ENCODE measurements around the gene SULT6B1.
"Not testable (repeated sequence)": the region's sequence is repeated elsewhere in the genome, so short reads cannot be mapped to it uniquely, and the experiment has no call there.

The SULT6B1 gene

GRCh38 chr2:37196320-37197195 is 8.1 kb upstream of the SULT6B1 start, which contains the start of gene CEBPZOS:
TSS of gene CEBPZOS (plus strand) at chr2:37196496. CDS start at chr2:37199705, 3,209 bp downstream.
- H3K9me3 ChIP-seq (ENCODE audit: insufficient read depth, low read depth, low read length) = no peaks in the 10 kb centered on the region
- peaks cover 21% of the 10 kb centered on the region for H3K4me1 ChIP-seq (ENCODE audit: insufficient read depth, low read length, poor library complexity, severe bottlenecking)
- H3K9me2 ChIP-seq (replicated peaks; ENCODE audit: low read depth, low read length) = no peaks in the 10 kb centered on the region
- no peak for TF ChIP-seq EZH2phosphoT487 (IDR thresholded peaks at IDR 0.05; ENCODE audit: borderline replicate concordance)
- peaks cover 47% of the 10 kb centered on the region for H3K79me2 ChIP-seq (ENCODE audit: insufficient read depth, low read length)
- H3F3A ChIP-seq (ENCODE audit: low read depth) = peaks cover 5% of the 10 kb centered on the region; the same call in 1 of the 2 replicates
- H3K4me3 ChIP-seq (ENCODE audit: low read length, poor library complexity, severe bottlenecking) = peak within 1 kb of the TSS; percentile 79
- peak within 1 kb of the TSS; percentile 99 for H2AFZ ChIP-seq (ENCODE audit: low read length)
- H4K20me1 ChIP-seq (ENCODE audit: insufficient read depth, low read length, poor library complexity, severe bottlenecking) = peaks cover 39% of the 10 kb centered on the region
- peak within 1 kb of the TSS; percentile 86 for H3K9ac ChIP-seq (ENCODE audit: low read depth, low read length, poor library complexity, severe bottlenecking)
- peaks cover 24% of the 10 kb centered on the region; the same call in 1 of the 2 replicates for H3K36me3 ChIP-seq (ENCODE audit: insufficient read depth, low read length)
- H3K27me3 ChIP-seq (ENCODE audit: insufficient read depth, low read length, poor library complexity, severe bottlenecking) = no peaks in the 10 kb centered on the region
- H3K4me2 ChIP-seq (ENCODE audit: low read depth, low read length, poor library complexity, severe bottlenecking) = peak within 1 kb of the TSS; percentile 86

DNA sequence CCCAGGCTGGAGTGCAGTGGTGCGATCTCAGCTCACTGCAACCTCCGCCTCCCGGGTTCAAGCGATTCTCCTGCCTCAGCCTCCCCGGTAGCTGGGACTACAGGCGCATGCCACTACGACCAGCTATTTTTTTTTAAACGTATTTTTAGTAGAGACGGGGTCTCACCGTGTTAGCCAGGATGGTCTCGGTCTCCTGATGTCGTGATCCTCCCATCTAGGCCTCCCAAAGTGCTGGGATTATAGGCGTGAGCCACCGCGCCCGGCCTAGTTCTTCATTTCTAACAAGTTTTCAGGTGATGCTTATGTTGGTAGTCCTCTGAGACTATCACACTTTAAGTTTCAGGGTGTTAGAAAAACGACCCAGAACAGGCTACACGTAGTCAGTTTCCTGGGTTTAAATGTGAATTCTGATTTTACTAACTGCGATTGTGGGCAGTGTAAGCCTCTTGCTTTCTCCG is 7.4 kb upstream of the SULT6B1 start:
- H3K79me2 ChIP-seq (ENCODE audit: insufficient read depth, low read length) = peaks cover 44% of the 10 kb centered on the region
- peak overlapping the region; percentile 86 for H3K4me2 ChIP-seq (ENCODE audit: low read depth, low read length, poor library complexity, severe bottlenecking)
- not testable (repeated sequence) for H3K9me2 ChIP-seq (replicated peaks; ENCODE audit: low read depth, low read length); H3F3A ChIP-seq (ENCODE audit: low read depth); H3K27me3 ChIP-seq (ENCODE audit: insufficient read depth, low read length, poor library complexity, severe bottlenecking); H3K9me3 ChIP-seq (ENCODE audit: insufficient read depth, low read depth, low read length)
- H4K20me1 ChIP-seq (ENCODE audit: insufficient read depth, low read length, poor library complexity, severe bottlenecking) = peaks cover 36% of the 10 kb centered on the region
- H3K4me3 ChIP-seq (ENCODE audit: low read length, poor library complexity, severe bottlenecking) = peak overlapping the region; percentile 79
- H3K36me3 ChIP-seq (ENCODE audit: insufficient read depth, low read length) = peaks cover 17% of the 10 kb centered on the region; the same call in 1 of the 2 replicates
- peak overlapping the region; percentile 86 for H3K9ac ChIP-seq (ENCODE audit: low read depth, low read length, poor library complexity, severe bottlenecking)
- peak overlapping the region; percentile 99 for H2AFZ ChIP-seq (ENCODE audit: low read length)
- peaks cover 14% of the 10 kb centered on the region for H3K4me1 ChIP-seq (ENCODE audit: insufficient read depth, low read length, poor library complexity, severe bottlenecking)

DNA sequence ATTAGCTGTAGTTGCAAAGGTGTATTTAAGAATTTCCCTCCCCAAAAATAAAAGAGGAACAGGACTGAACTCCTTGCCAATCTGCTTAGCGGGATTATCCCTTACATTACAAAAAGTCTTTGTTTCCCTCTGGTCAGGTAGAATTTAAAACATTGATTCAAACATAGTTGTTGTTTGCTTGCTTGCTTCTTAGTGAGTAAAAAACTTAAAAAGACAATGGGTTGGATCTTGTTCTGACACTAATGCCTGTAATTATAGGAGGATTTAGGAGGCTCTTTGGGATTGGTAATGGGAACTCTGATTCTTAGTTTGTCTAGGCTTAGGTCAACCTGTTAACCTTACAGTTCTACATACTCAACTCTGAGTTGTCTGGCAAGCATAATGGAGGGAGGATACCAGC is 4.1 kb upstream of the SULT6B1 start:
- no peaks in the 10 kb centered on the region for H3K9me2 ChIP-seq (replicated peaks; ENCODE audit: low read depth, low read length)
- no peak overlapping the region for H3K9ac ChIP-seq (ENCODE audit: low read depth, low read length, poor library complexity, severe bottlenecking)
- H3F3A ChIP-seq (ENCODE audit: low read depth) = no peaks in the 10 kb centered on the region
- no peaks in the 10 kb centered on the region for H3K36me3 ChIP-seq (ENCODE audit: insufficient read depth, low read length)
- no peak overlapping the region for H2AFZ ChIP-seq (ENCODE audit: low read length)
- peaks cover 3% of the 10 kb centered on the region for H3K4me1 ChIP-seq (ENCODE audit: insufficient read depth, low read length, poor library complexity, severe bottlenecking)
- no peak overlapping the region for H3K4me3 ChIP-seq (ENCODE audit: low read length, poor library complexity, severe bottlenecking)
- H3K79me2 ChIP-seq (ENCODE audit: insufficient read depth, low read length) = peaks cover 13% of the 10 kb centered on the region
- H4K20me1 ChIP-seq (ENCODE audit: insufficient read depth, low read length, poor library complexity, severe bottlenecking) = peaks cover 9% of the 10 kb centered on the region
- H3K27me3 ChIP-seq (ENCODE audit: insufficient read depth, low read length, poor library complexity, severe bottlenecking) = no peaks in the 10 kb centered on the region
- no peaks in the 10 kb centered on the region for H3K9me3 ChIP-seq (ENCODE audit: insufficient read depth, low read depth, low read length)
- H3K4me2 ChIP-seq (ENCODE audit: low read depth, low read length, poor library complexity, severe bottlenecking) = no peak overlapping the region
- TF ChIP-seq, protein P1, sequence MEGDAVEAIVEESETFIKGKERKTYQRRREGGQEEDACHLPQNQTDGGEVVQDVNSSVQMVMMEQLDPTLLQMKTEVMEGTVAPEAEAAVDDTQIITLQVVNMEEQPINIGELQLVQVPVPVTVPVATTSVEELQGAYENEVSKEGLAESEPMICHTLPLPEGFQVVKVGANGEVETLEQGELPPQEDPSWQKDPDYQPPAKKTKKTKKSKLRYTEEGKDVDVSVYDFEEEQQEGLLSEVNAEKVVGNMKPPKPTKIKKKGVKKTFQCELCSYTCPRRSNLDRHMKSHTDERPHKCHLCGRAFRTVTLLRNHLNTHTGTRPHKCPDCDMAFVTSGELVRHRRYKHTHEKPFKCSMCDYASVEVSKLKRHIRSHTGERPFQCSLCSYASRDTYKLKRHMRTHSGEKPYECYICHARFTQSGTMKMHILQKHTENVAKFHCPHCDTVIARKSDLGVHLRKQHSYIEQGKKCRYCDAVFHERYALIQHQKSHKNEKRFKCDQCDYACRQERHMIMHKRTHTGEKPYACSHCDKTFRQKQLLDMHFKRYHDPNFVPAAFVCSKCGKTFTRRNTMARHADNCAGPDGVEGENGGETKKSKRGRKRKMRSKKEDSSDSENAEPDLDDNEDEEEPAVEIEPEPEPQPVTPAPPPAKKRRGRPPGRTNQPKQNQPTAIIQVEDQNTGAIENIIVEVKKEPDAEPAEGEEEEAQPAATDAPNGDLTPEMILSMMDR (conservative IDR thresholded peaks at IDR 0.05; ENCODE audit: low read length) = no peak

GRCh38 chr2:37191747-37192146 is 3.3 kb upstream of the SULT6B1 start:
- TF ChIP-seq EZH2phosphoT487 (IDR thresholded peaks at IDR 0.05; ENCODE audit: borderline replicate concordance) = no peak
- TF ChIP-seq, protein P1 (conservative IDR thresholded peaks at IDR 0.05; ENCODE audit: low read length) = no peak
- Histone ChIP-seq H3K79me2 (ENCODE audit: insufficient read depth, low read length) (peaks cover 5% of the 10 kb centered on the region), H2AFZ (ENCODE audit: low read length) (no peak overlapping the region)

More at GRCh38 chr2:37191747-37192146, 3.3 kb upstream of the SULT6B1 start:
- Histone ChIP-seq H3K9me2 (replicated peaks; ENCODE audit: low read depth, low read length) (no peaks in the 10 kb centered on the region), H3K4me3 (ENCODE audit: low read length, poor library complexity, severe bottlenecking) (no peak overlapping the region), H3F3A (ENCODE audit: low read depth) (no peaks in the 10 kb centered on the region), H3K9me3 (ENCODE audit: insufficient read depth, low read depth, low read length) (no peaks in the 10 kb centered on the region), H3K27me3 (ENCODE audit: insufficient read depth, low read length, poor library complexity, severe bottlenecking) (no peaks in the 10 kb centered on the region), H3K9ac (ENCODE audit: low read depth, low read length, poor library complexity, severe bottlenecking) (no peak overlapping the region), H3K36me3 (ENCODE audit: insufficient read depth, low read length) (no peaks in the 10 kb centered on the region), H4K20me1 (ENCODE audit: insufficient read depth, low read length, poor library complexity, severe bottlenecking) (peaks cover under 1% of the 10 kb centered on the region), H3K4me2 (ENCODE audit: low read depth, low read length, poor library complexity, severe bottlenecking) (no peak overlapping the region), H3K4me1 (ENCODE audit: insufficient read depth, low read length, poor library complexity, severe bottlenecking) (peaks cover 3% of the 10 kb centered on the region)

Measured in Loucy (cell line).